Stimulated activated naive CD4-positive, alpha-beta T cell (primary cell): ENCODE data around the gene IFITM1.
"Not testable (repeated sequence)": the region's sequence is repeated elsewhere in the genome, so short reads cannot be mapped to it uniquely, and the experiment has no call there.

Experiments used
- DNase-seq, 6 experiments: peaks; one replicate each; lab custom pipeline; 2025; lab: John Stamatoyannopoulos, UW

The IFITM1 gene

GRCh38 chr11:326592-326841 lies 12.7 kb downstream of the IFITM1 start:
- no peak for DNase-seq

- DNase-seq: peak in 5 of 6 experiments; percentile 47 to 67 (median 61)
Measured at GRCh38 chr11:326842-327580, 13.2 kb downstream of the IFITM1 start.

GRCh38 chr11:327581-327923 lies 13.7 kb downstream of the IFITM1 start:
- no peak for DNase-seq

DNA sequence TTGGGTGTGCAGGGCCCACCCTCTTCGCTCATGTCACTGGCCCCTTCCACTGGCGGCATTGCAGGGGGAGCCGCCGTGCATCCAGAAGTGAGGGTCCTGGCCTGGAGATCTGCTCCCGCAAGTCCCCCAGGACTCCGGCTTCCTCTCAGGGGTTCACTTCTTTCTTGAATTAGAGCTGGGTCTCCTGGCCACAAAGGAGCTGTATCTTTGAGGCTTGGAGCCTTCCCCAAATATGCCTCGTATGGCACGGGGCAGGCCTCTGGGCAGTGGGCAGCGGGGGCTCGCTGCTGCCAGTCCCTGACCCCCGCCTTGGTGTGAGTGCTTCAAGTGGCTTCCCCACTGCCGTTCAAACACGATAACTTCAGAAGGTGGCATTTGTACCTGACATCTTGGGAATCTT lies 14.2 kb downstream of the IFITM1 start:
- no peak for DNase-seq

DNA sequence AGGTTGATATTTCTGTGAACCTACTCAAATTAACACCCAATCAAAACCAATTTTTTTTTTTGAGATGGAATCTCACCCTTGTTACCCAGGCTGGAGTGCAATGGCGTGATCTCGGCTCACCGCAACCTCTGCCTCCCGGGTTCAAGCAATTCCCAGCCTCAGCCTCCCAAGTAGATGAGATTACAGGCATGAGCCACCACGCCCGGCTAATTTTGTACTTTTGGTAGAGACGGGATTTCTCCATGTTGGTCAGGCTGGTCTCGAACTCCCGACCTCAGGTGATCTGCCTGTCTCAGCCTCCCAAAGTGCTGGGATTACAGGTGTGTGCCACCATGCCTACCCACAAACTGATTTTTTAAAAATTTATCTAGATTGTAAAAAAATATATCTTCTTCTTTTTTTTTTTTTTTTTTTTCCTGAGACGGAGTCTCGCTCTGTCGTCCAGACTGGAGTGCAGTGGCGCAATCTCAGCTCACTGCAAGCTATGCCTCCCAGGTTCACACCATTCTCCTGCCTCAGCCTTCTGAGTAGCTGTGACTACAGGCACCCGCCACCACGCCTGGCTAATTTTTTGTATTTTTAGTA lies 14.8 kb downstream of the IFITM1 start:
- DNase-seq: not testable (repeated sequence)

DNA sequence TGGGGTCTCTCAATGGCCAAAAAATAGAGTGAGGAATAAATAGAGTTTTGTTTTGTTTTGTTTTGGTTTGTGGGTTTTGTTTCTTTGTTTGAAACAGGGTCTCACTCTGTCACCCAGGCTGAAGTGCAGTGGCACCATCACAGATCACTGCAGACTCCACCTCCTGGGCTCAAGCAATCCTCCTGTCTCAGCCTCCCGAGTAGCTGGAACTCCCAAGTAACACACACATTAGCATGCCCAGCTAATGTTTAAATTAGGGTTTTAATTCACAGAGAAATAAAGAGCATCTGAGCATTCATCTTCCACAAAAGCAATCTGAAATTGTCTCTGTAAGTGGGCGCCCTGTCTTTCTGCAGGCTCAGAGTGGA lies 16.0 kb downstream of the IFITM1 start:
- DNase-seq: no peak

- no peak for DNase-seq
Measured at GRCh38 chr11:330307-330693, 16.5 kb downstream of the IFITM1 start.

DNA sequence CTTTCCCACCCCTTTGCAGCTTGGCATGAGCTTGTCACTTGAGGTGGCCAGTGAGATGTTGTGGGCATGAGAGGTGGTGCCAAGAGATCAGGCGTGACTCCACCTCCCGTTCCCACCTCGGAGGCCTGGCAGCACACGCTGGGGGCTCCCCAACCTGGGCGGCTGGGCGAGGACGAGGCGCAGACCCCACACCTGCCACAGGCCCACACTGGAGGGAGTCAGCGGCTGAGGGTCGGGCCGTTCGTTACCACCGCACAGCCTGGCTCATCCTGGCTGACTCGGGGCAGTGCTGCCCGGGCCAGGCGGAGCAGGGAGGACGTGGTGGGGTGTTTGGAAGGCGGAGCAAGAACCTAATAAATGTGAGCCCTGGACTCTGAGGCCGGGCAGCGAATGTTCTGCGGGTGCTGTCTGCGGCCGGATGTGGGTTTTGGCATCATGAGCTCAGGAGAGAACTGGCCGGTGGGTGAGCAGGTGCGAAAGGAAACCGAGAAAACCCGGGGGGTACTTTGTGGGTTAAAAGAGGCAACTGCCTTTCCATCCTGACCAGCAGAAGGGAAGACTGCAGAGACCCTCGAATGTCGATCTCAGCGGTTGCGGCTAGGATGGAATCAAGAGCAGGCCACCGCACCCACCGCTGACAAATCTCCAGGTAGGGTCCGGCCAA lies 17.0 kb downstream of the IFITM1 start:
- DNase-seq: no peak

DNA sequence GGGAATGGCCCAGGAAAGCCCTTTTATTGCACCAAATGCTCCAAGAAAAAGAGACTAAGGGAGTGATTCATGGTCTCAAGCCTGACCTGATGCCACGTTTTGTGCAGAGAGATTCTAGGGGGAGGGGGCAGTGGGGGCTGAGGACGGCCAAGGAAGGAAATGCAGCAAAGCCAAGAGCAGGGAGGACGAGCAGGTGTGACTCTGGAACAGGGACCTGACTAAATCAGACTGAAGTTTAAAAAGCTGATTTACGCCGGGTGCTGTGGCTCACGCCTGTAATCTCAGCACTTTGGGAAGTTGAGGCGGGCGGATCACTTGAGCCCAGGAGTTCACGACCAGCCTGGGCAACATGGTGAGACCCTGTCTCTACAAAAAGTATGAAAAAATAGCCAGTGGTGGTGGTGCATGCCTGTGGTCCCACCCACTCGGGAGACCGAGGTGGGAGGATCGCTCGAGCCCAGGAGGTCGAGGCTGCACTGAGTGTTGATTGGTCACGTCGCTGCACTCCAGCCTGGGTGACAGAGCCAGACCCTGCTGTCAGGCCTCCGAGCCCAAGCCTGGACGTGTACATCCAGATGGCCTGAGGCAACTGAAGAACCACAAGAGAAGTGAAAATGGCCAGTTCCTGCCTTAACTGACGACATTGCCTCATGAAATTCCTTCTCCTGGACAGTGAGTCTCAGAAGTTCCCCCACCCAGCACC lies 17.7 kb downstream of the IFITM1 start:
- DNase-seq: no peak

- no peak for DNase-seq
Measured at GRCh38 chr11:332651-333480, 19.0 kb downstream of the IFITM1 start.

GRCh38 chr11:333616-334263 lies 19.9 kb downstream of the IFITM1 start:
- not testable (repeated sequence) for DNase-seq

- no peak for DNase-seq
Measured at GRCh38 chr11:334264-334994, 20.6 kb downstream of the IFITM1 start.

- DNase-seq: no peak
Measured at GRCh38 chr11:335779-336658, 22.2 kb downstream of the IFITM1 start.

- DNase-seq: no peak
Measured at GRCh38 chr11:336659-337198, 22.9 kb downstream of the IFITM1 start.

GRCh38 chr11:337711-338110 lies 23.9 kb downstream of the IFITM1 start:
- no peak for DNase-seq

GRCh38 chr11:339963-340362 lies 26.1 kb downstream of the IFITM1 start:
- no peak for DNase-seq

DNA sequence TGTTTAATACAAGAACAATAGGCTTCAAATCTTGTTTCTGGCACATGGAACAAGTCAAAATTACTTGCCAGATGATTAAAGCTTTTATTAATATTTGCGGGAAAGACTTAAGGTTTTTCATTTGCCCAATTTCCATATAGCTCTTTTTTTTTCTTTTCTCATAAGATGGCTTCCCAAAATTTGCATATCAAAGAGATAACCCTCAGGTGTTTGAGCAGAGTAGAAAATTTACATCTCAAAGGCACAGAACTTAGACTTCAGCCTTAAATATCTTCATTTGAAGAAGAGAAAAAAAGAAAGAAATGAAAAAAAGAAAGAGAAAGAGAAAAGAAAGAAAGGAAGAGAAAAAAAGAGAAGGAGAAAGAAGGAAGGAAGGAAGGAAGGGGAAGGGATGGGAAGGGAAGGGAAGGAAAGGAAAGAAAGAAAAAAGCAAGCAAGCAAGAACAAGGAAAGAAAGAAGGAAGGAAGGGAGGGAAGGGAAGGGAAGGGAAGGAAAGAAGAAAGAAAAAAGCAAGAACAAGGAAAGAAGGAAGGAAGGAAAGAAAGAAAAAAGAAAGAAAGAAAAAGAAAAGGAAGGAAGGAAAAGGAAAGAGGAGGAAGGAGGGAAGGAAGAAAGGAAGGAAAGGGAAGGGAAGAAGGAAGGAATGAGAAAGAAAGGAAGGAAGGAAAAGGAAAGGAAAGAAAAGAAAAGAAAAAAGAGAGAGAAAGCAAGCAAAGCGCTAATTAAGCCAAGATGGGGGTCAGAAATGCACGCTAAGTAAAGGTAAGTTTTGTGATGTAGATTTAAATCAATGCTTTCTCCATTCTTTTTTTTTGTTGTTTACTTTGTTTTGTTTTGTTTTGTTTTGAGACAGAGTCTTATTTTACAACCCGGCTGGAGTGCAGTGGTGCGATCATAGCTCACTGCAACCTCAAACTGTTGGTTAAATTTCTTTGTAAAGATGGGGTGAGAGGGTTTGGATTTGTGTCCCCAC lies 27.0 kb downstream of the IFITM1 start:
- DNase-seq: no peak

GRCh38 chr11:342328-342727 lies 28.5 kb downstream of the IFITM1 start:
- no peak for DNase-seq
